HepG2 (cell line): ENCODE measurements around the gene CROT. TPM values are rescaled to one million over a fixed set of nuclear protein-coding genes. Genes with fewer than 3 reads are reported as not detected.

Experiments used
- AGO1 ChIP-seq: fragments of 200-400 bp; formaldehyde crosslinking; IDR thresholded peaks from 2 replicates; pipeline ENCODE4 v1.6.1; 2017; ENCODE audit warnings: mild to moderate bottlenecking, low read depth, low read length, moderate library complexity; ENCODE audit not compliant: poor library complexity, severe bottlenecking
- CCAR2 ChIP-seq: fragments of 200-400 bp; formaldehyde crosslinking; optimal IDR thresholded peaks from 2 replicates; pipeline ENCODE3; 2018; ENCODE audit warnings: low read depth, mild to moderate bottlenecking, low read length, moderate library complexity
- GABPA ChIP-seq, 2 experiments: IDR thresholded peaks; 2 replicates each; pipeline ENCODE4 v1.6.1; 2011 to 2016; ENCODE audit warnings: low read depth in 2 of 2, low read length in 1 of 2, missing biosample characterization in 1 of 2, missing genetic modification characterization in 1 of 2
- GATAD2A ChIP-seq: IDR thresholded peaks from 2 replicates; pipeline ENCODE4 v1.6.1; 2016
- GTF2F1 ChIP-seq: fragments of 150-350 bp; IDR thresholded peaks from 2 replicates; pipeline ENCODE4 v1.6.1; 2014; ENCODE audit warnings: low read length
- HOXA9 ChIP-seq: sonication (generic); formaldehyde crosslinking; IDR thresholded peaks from 2 replicates; pipeline ENCODE4 v1.8.1; 2022; ENCODE audit warnings: missing genetic modification reagents, mild to moderate bottlenecking, moderate library complexity, borderline replicate concordance
- KDM1A ChIP-seq: IDR thresholded peaks from 2 replicates; pipeline ENCODE4 v1.6.1; 2016; ENCODE audit warnings: missing compliant biosample characterization
- LCORL ChIP-seq, 2 experiments: fragments of 450-650 bp in 1 of 2; sonication (generic) in 1 of 2; formaldehyde crosslinking in 1 of 2; IDR thresholded peaks; 2 replicates each; pipeline versions ENCODE4 v1.5.0 to v1.6.1; 2017 to 2020; ENCODE audit warnings: antibody characterized with exemption in 1 of 2, missing genetic modification reagents in 1 of 2
- MLX ChIP-seq: IDR thresholded peaks from 2 replicates; pipeline ENCODE4 v1.6.1; 2016
- MXI1 ChIP-seq: IDR thresholded peaks from 3 replicates; pipeline ENCODE4 v1.6.1; 2012; ENCODE audit warnings: low read depth, low read length, inconsistent platforms, borderline replicate concordance
- NR2F6 ChIP-seq, 2 experiments: IDR thresholded peaks; 2 replicates each; pipeline ENCODE4 v1.6.1; 2016; ENCODE audit warnings: antibody characterized with exemption in 1 of 2, mild to moderate bottlenecking in 1 of 2
- PHF20 ChIP-seq: sonication (generic); formaldehyde crosslinking; IDR thresholded peaks from 2 replicates; pipeline ENCODE4 v1.5.0; 2020; ENCODE audit warnings: mild to moderate bottlenecking, missing genetic modification reagents
- SALL2 ChIP-seq: sonication (generic); formaldehyde crosslinking; IDR thresholded peaks from 2 replicates; pipeline ENCODE4 v1.8.1; 2023; ENCODE audit warnings: mild to moderate bottlenecking, missing genetic modification reagents, inconsistent platforms
- SATB2 ChIP-seq: sonication (generic); formaldehyde crosslinking; IDR thresholded peaks from 2 replicates; pipeline ENCODE4 v1.5.0; 2020; ENCODE audit warnings: missing genetic modification reagents
- SSRP1 ChIP-seq: IDR thresholded peaks from 2 replicates; pipeline ENCODE4 v1.6.1; 2016; ENCODE audit warnings: control low read depth
- SUZ12 ChIP-seq: fragments of 150-350 bp; IDR thresholded peaks from 2 replicates; pipeline ENCODE4 v1.6.1; 2014; ENCODE audit warnings: low read depth, low read length
- TEAD3 ChIP-seq: optimal IDR thresholded peaks from 2 replicates; pipeline ENCODE3; 2016; ENCODE audit warnings: borderline replicate concordance
- TOPORS ChIP-seq: sonication (generic); formaldehyde crosslinking; IDR thresholded peaks from 2 replicates; pipeline ENCODE4 v1.8.0; 2023; ENCODE audit warnings: mild to moderate bottlenecking, missing genetic modification reagents
- YEATS2 ChIP-seq: sonication (generic); formaldehyde crosslinking; IDR thresholded peaks from 2 replicates; pipeline ENCODE4 v1.4.0; 2020; ENCODE audit warnings: missing genetic modification reagents, borderline replicate concordance
- ZBTB7B ChIP-seq: sonication (generic); formaldehyde crosslinking; IDR thresholded peaks from 2 replicates; pipeline ENCODE4 v1.4.0; 2020; ENCODE audit warnings: missing genetic modification reagents
- ZFP36L2 ChIP-seq: sonication (generic); formaldehyde crosslinking; IDR thresholded peaks from 2 replicates; pipeline ENCODE4 v1.4.0; 2020; ENCODE audit warnings: missing genetic modification reagents
- ZMAT3 ChIP-seq: sonication (generic); formaldehyde crosslinking; conservative IDR thresholded peaks from 2 replicates; pipeline ENCODE4 v1.7.0; 2021; ENCODE audit warnings: missing genetic modification reagents
- ZNF121 ChIP-seq: sonication (generic); formaldehyde crosslinking; IDR thresholded peaks from 2 replicates; pipeline ENCODE4 v1.5.0; 2020; ENCODE audit warnings: mild to moderate bottlenecking, missing genetic modification reagents
- ZNF18 ChIP-seq: sonication (generic); formaldehyde crosslinking; IDR thresholded peaks from 2 replicates; pipeline ENCODE4 v1.8.0; 2022; ENCODE audit warnings: mild to moderate bottlenecking, missing genetic modification reagents; ENCODE audit not compliant: insufficient replicate concordance
- ZNF432 ChIP-seq: sonication (generic); formaldehyde crosslinking; IDR thresholded peaks from 2 replicates; pipeline ENCODE4 v1.5.0; 2020; ENCODE audit warnings: missing genetic modification reagents, mild to moderate bottlenecking, borderline replicate concordance
- ZNF580 ChIP-seq: IDR thresholded peaks from 2 replicates; pipeline ENCODE4 v1.6.1; 2016; ENCODE audit warnings: low read depth, borderline replicate concordance
- ZNF704 ChIP-seq: sonication (generic); formaldehyde crosslinking; IDR thresholded peaks from 2 replicates; pipeline ENCODE4 v1.8.1; 2023; ENCODE audit warnings: mild to moderate bottlenecking, inconsistent platforms, moderate library complexity, missing genetic modification reagents, borderline replicate concordance
- ZSCAN30 ChIP-seq: sonication (generic); formaldehyde crosslinking; IDR thresholded peaks from 2 replicates; pipeline ENCODE4 v1.5.0; 2020; ENCODE audit warnings: mild to moderate bottlenecking, missing genetic modification reagents
- polyA plus RNA-seq, 8 experiments: library from polyadenylated mRNA; depleted of rRNA in 3 of 8; stranded (reverse) in 7 of 8; unstranded in 1 of 8; fragments of >200 nt; fragmentation: Illumina TruSeq in 4 of 8; extraction: Trizol in 4 of 8; gene quantifications; 2 replicates each; pipeline versions ENCODE4 v1.2.1 to v1.2.3, GENCODE V29; 2011 to 2016; ENCODE audit warnings: low read depth in 4 of 8, missing spikeins in 1 of 8, mixed read lengths in 1 of 8; ENCODE audit not compliant: insufficient read depth in 1 of 8
- total RNA-seq, 5 experiments: library from RNA; depleted of rRNA; stranded (reverse); fragments of >200 nt; fragmentation: Illumina TruSeq; extraction: Trizol; gene quantifications; 2 replicates each; pipeline ENCODE4 v1.2.3, GENCODE V29; 2016; ENCODE audit warnings: low read depth in 1 of 5

Gene CROT
- total and polyA plus RNA-seq, 2 of the 13 experiments (the other 11 are each of a cell fraction or from before 2014, with no cell fraction given), result 5.0 to 13.7 TPM

GRCh38 chr7:87345166-87345927 lies at the start of gene CROT (continued):
- TF ChIP-seq ZNF18 (CRISPR knock-in tag) (peak; percentile 87), GABPA (IDR thresholded peaks at IDR 0.05; ENCODE audit: low read depth, low read length) (peak; percentile 11; the same call in 1 of the 2 replicates), GABPA (CRISPR knock-in tag; IDR thresholded peaks at IDR 0.05; ENCODE audit: low read depth) (peak; percentile 38; the same call in 1 of the 2 replicates), SATB2 (CRISPR knock-in tag) (no peak), GATAD2A (no peak), HOXA9 (CRISPR knock-in tag) (no peak), ZSCAN30 (CRISPR knock-in tag) (no peak), TOPORS (CRISPR knock-in tag) (peak; percentile 46; the same call in 1 of the 2 replicates), ZBTB7B (peak; percentile 75; the same call in 1 of the 2 replicates), ZMAT3 (CRISPR knock-in tag) (peak; percentile 43; the same call in 1 of the 2 replicates), SALL2 (CRISPR knock-in tag) (peak; percentile 59; the same call in 1 of the 2 replicates), MXI1 (0 out of 3 replicates have a peak, but pooled peaks have one; percentile 40), ZFP36L2 (CRISPR knock-in tag) (no peak), ZNF432 (no peak), MLX (CRISPR knock-in tag) (no peak), ZNF121 (no peak), SSRP1 (CRISPR knock-in tag) (0 out of 2 replicates have a peak, but pooled peaks have one; percentile 56), KDM1A (CRISPR knock-in tag) (no peak), PHF20 (CRISPR knock-in tag) (peak; percentile 72), AGO1 (no peak), CCAR2 (no peak), ZNF704 (CRISPR knock-in tag) (peak; percentile 78; the same call in 1 of the 2 replicates), SUZ12 (no peak), GTF2F1 (no peak), LCORL (IDR thresholded peaks at IDR 0.05) (no peak), LCORL (CRISPR knock-in tag; IDR thresholded peaks at IDR 0.05) (peak; percentile 64; the same call in 1 of the 2 replicates), YEATS2 (CRISPR knock-in tag) (peak; percentile 69; the same call in 1 of the 2 replicates), TEAD3 (peak; percentile 53), NR2F6 (IDR thresholded peaks at IDR 0.05) (no peak), NR2F6 (CRISPR knock-in tag; IDR thresholded peaks at IDR 0.05) (no peak), ZNF580 (CRISPR knock-in tag) (peak; percentile 52)
